Neuron (in vitro differentiated cells): Measurements from ENCODE around the gene NXPH4.

Experiments used
- H2AFZ ChIP-seq: one replicate; pipeline ENCODE4 v1.6.1; 2013; ENCODE audit warnings: low read depth, mild to moderate bottlenecking, inconsistent platforms, low read length, moderate library complexity
- H3K27me3 ChIP-seq: one replicate; pipeline ENCODE4 v1.6.1; 2013; ENCODE audit warnings: low read length; ENCODE audit not compliant: insufficient read depth
- H3K36me3 ChIP-seq: one replicate; pipeline ENCODE4 v1.6.1; 2013; ENCODE audit warnings: low read length; ENCODE audit not compliant: insufficient read depth
- H3K4me1 ChIP-seq: one replicate; pipeline ENCODE4 v1.6.1; 2013; ENCODE audit warnings: low read length; ENCODE audit not compliant: insufficient read depth
- H3K4me3 ChIP-seq: 2 replicates; pipeline ENCODE4 v1.5.1; 2013; ENCODE audit warnings: mild to moderate bottlenecking, low read length, moderate library complexity
- H3K9me3 ChIP-seq: one replicate; pipeline ENCODE4 v1.6.1; 2013; ENCODE audit warnings: low read length

The NXPH4 gene

DNA sequence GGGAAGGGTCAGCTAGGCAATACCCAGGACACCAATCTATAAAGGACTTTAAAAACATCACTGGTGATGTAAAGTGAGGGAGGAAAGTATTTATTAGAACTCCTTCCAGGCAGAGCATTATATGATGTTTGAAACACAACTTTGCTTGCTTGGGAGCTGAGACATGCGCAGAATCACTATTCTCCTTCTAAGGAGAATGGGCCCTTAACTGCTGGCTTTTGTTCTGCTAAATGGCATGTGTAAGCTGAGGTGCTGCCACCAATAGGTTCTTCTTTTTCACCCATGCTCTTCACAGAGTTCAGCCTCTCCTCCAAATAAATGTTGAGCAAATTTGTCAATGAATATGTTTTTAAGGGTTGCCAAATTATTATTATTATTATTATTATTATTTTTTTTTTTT is 30.4 kb downstream of the NXPH4 start:
- Histone ChIP-seq H3K4me3 (no peak overlapping the region), H3K36me3 (no peaks in the 10 kb centered on the region), H2AFZ (no peak overlapping the region), H3K4me1 (peaks cover 8% of the 10 kb centered on the region), H3K9me3 (no peaks in the 10 kb centered on the region), H3K27me3 (peaks cover 1% of the 10 kb centered on the region)

DNA sequence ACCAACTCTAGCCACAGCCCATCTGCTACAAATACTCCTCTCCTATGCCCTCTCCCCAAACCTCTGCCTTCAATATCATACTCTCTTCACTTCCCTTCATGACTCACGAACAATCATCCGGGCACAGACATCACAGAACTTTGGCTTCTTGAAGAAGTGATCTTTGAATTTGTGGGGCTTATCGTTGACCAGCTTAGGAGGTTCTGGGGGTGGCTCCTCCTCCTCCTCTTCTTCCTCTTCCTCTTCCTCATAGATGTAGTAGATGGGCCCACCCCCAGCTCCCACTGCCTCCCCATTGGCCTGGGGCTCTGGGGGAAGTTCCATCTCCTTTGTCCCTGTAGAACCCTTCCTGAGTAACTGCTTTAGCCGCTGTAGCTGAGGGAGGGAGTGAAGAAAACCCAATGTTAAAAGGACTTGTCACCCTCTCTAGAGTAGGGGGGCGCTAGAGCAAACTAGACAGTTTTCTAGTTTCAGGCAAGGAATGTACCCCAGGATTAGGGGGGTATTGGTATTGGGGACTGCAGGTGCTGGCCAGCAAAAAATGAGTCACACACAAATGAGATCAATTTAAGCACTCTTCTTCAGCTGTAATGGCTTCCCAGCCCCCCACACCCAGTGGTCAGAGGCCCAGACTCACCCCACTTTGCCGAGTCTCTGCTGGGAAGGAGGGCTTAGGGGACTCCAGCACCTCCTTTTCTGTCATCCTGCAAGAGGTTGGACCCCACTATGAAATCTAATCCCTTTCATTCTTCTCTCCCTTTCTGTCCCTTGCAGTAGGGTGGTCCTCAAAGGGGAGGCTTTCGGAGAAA is 32.5 kb downstream of the NXPH4 start:
- H3K4me3 ChIP-seq: no peak overlapping the region
- no peaks in the 10 kb centered on the region for H3K9me3 ChIP-seq

DNA sequence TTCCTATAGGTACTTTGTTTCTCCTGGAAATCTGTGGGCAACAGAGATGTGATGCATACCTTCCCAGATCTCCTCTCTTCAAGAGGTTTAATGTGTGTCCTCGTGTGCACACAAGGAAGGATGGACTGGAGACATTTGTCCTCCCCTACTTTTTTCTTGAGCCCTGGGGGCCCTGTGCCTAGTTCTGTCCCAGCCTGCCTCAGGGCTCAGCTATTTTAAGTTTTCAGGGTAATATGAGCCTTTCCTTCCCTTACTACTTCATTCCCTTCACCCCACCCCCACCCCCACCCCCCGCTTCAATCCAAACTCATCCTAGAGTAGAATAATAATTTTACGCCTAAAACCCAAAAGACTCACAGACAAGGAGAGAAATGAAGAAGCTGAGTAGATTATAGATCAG is 33.9 kb downstream of the NXPH4 start:
- Histone ChIP-seq H3K4me3 (no peak overlapping the region), H3K27me3 (no peaks in the 10 kb centered on the region), H3K9me3 (no peaks in the 10 kb centered on the region), H3K36me3 (peaks cover 14% of the 10 kb centered on the region), H3K4me1 (no peaks in the 10 kb centered on the region), H2AFZ (no peak overlapping the region)

More for the DNA sequence above, 32.5 kb downstream of the NXPH4 start:
- H3K36me3 ChIP-seq: no peaks in the 10 kb centered on the region
- H3K27me3 ChIP-seq: no peaks in the 10 kb centered on the region
- H2AFZ ChIP-seq: no peak overlapping the region
- H3K4me1 ChIP-seq: no peaks in the 10 kb centered on the region

DNA sequence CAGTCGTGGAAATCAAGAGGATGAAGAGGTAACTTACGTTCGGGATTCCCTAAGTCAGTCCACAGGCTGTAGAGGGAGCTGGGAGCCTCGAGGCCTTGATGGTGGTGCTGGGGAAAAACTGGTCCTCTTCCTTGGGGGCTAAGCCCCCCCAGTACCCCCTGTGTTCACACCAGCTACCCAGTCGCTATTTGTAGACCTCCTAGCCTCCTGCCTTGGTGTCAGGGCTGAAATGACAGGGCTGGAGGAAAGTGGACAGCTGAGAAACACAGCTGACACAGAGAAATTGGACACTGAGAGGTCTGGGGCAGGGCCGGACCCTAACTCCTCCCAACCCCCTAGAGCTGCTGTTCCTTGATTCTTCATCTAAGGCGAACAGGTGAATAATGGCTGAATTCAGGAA is 34.4 kb downstream of the NXPH4 start, which contains the start of gene STAC3:
Gene STAC3, minus strand, starts transcription at position 232 of the 400 bp plus-strand sequence. CDS start 1,551 bp downstream, outside the sequence.
- H3K9me3 ChIP-seq: no peaks in the 10 kb centered on the region
- no peaks in the 10 kb centered on the region for H3K4me1 ChIP-seq
- H2AFZ ChIP-seq: no peak within 1 kb of the TSS
- H3K36me3 ChIP-seq: peaks cover 18% of the 10 kb centered on the region
- no peaks in the 10 kb centered on the region for H3K27me3 ChIP-seq
- H3K4me3 ChIP-seq: no peak within 1 kb of the TSS

DNA sequence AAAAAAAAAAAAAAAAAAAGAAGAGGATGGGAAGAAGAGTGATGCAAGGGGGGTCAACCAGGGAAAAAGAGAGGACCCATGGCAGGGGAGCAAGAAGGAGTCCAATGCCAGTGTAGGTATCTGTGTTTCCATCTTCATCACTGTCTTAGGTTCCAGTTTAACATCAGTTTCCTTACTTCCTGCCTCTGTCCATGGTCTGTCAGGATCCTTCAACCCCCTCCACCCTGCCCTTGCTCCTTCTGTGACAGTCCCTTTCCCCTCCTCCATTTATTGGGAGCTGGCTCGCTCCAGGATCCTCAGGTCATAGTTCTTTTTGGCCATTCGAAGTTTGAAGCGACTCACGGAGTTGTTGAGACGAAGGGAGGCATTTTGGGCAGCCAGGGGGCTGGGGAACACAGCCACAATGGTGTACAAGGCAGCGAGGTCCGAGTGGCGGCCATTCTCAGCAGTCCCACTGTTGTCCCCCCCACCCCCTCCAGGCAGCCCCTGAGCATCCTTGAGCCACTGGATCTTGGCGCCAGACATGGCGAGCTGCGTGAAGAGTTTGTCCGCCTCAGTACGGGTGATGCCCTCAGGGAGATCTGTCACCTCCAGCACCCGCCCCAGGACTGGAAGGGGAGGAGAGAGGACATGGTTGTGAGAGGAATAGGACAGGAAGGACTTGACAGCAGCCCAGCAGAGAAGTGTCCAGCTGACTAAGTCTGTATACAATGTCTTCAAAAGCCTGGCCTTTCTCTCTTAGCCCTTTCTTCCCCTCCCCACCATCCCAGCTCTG is 38.1 kb downstream of the NXPH4 start:
- Histone ChIP-seq H2AFZ (no peak overlapping the region), H3K4me3 (no peak overlapping the region), H3K4me1 (no peaks in the 10 kb centered on the region), H3K27me3 (no peaks in the 10 kb centered on the region), H3K36me3 (peaks cover 47% of the 10 kb centered on the region), H3K9me3 (no peaks in the 10 kb centered on the region)

DNA sequence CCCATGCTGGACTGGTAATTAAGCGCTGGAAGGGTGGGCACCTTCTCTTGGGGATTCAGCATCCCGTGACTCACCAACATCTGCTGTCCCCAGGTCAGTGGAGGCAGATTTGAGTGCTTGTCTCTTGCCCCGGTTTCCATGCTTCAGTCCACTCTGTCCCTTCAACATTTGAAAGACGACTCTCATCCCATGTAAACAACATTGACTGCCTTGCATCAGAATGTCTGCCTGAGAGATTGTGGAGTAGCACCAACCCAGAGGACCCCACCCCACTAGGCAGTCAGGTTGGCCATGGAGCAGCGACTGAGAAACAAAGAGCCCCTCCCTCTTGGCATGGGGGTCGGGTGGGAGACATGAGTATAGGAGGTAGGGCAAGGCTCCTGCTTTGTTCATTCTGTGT is 39.3 kb downstream of the NXPH4 start:
- no peaks in the 10 kb centered on the region for H3K9me3 ChIP-seq
- no peak overlapping the region for H3K4me3 ChIP-seq
- peaks cover 2% of the 10 kb centered on the region for H3K4me1 ChIP-seq
- H2AFZ ChIP-seq: no peak overlapping the region
- H3K36me3 ChIP-seq: peaks cover 52% of the 10 kb centered on the region
- no peaks in the 10 kb centered on the region for H3K27me3 ChIP-seq

DNA sequence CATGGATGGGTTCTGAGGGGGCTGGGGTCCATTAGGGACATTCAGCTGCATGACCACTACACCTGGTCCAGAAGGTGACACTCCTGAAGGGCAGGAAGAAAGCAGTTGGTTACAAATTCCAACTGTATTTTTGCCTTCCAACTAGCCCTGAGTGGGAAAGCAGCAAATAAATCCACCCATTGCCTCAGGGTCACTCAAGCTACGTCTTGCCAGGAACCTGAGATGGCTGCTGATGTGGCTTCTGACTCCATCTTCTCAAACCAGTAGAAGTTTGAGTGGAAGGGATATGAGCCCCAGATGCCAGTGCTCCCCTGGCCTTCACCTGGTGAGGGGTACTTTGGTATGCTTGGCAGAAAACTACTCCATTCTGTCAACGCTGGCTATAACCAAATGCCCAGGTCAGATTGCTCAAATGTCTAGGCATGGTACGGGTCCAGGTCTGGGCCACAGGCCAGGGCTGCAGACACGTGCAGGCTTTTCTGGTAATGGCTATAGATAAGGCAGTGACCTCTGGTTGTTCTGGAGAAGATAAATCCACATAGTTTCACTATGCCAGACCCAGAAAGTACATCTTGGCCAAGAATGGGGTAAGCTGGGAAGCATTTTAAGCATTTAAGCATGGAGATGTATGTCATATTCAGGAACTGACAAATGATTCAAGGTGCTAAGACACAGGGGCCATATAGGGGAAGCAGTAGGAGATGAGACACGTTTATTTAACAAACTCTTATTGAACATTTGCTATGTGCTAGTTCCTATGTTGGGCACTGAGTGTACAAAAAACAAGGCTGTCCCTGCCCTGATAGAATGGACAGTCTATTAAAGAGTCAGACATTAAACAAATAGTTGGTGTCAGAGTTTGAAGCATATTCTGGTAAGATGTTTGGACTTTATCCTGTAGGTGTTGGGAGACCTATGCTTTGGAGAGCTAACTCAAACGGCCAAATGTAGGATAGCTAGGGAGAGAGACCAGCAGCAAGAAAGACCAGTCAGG is 42.7 kb downstream of the NXPH4 start:
- peaks cover 15% of the 10 kb centered on the region for H3K4me1 ChIP-seq
- no peaks in the 10 kb centered on the region for H3K9me3 ChIP-seq
- H2AFZ ChIP-seq: no peak overlapping the region
- H3K27me3 ChIP-seq: no peaks in the 10 kb centered on the region
- H3K4me3 ChIP-seq: no peak overlapping the region
- peaks cover 51% of the 10 kb centered on the region for H3K36me3 ChIP-seq

DNA sequence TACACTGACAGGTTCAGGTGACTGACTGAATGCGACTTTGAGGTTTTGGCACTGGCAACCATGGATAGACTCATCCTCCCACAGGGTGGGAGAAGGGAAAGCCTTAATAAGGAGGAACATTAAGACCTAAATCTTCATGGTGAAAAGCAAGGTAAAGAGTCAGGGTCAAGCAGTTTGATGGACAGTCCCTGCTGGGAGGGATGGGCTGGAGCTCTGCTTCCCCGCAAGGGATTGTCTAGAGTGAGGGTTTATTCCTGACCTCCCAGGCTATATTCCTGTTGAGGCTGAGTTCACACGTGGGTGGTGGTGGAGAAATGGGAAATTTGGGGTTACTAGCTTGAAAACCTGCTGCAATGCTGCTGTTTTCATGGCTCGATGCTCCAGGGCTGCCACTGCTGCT is 43.8 kb downstream of the NXPH4 start:
- no peak overlapping the region for H3K4me3 ChIP-seq
- peaks cover 43% of the 10 kb centered on the region for H3K36me3 ChIP-seq

DNA sequence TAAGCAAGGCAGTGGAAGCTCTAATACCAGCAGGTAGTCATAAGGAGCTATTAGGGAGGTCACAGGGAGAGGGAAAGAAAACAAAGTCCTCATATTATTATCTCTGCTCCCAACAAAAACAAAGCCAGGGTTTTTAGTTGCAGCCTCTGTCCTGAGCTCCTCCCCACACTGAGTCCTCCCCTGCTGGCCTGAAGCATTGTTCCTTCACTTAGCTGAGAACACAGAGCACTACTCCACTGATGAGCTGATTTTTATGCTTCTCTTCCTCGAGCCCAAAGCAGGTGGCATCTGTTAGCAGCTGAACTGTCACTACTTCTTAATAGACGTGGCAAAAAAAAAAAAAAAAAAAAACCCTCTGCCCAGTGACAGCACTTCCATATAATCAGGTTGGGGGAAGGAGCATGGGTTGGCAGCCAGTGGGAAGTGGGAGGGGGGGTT is 44.9 kb downstream of the NXPH4 start:
- Histone ChIP-seq H3K36me3 (peaks cover 37% of the 10 kb centered on the region), H3K27me3 (no peaks in the 10 kb centered on the region), H3K4me1 (peaks cover 15% of the 10 kb centered on the region), H3K4me3 (no peak overlapping the region), H2AFZ (no peak overlapping the region), H3K9me3 (no peaks in the 10 kb centered on the region)

More for the DNA sequence above, 43.8 kb downstream of the NXPH4 start:
- no peaks in the 10 kb centered on the region for H3K9me3 ChIP-seq
- no peaks in the 10 kb centered on the region for H3K27me3 ChIP-seq
- peaks cover 15% of the 10 kb centered on the region for H3K4me1 ChIP-seq
- H2AFZ ChIP-seq: no peak overlapping the region

DNA sequence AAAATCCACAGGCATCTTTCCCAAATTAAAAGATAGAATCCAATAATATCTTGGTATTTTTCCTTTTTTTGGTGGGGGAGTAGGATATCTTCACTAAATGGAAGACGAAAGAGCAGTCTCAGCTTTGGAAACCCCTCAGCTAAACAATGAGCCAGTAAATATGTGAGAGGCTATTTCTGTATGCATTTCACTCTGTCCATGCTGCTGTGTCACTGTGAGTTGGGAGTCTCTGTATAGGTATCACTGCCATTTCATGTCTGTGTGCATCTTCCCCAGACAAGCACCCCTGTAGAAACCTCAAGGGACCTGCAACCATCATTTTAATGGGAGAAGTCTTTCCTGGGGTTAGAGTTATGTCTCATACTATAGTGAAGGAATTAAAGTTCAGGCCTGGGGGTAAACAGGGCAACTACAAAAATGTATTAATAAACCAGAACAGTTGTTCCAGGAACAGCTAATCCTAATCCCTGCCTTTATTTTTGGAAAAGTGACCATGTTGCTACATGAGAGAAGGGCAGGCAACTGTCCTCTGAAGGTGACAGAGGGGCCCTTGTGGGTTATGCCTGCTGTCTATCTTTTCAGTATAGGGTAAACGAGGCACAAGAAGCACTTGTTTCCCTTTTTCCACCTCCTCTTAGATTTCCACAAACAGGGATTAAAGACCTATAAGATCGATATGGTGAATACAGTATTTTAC is 45.7 kb downstream of the NXPH4 start:
- no peak overlapping the region for H3K4me3 ChIP-seq

DNA sequence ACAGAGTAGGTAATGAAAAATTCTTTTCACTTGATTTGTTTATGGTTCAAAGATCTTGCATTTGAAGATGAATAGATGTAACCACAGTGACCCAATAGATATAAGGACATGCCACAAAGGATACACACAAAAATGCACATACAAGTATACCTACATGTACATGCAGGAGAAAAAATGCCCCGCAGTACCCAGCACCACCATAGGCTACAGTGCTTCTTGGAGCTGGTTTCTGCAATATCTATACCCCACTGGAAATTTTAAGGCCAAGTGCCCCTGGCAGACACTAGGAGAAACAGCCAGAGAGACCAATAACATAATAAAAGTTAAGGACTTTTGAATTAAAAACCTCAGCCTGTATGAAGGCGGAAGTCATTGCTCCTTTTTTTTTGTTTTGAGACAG is 46.5 kb downstream of the NXPH4 start:
- H2AFZ ChIP-seq: no peak overlapping the region
- no peaks in the 10 kb centered on the region for H3K9me3 ChIP-seq
- peaks cover 15% of the 10 kb centered on the region for H3K4me1 ChIP-seq
- no peaks in the 10 kb centered on the region for H3K27me3 ChIP-seq
- H3K4me3 ChIP-seq: no peak overlapping the region
- H3K36me3 ChIP-seq: peaks cover 38% of the 10 kb centered on the region

More for the DNA sequence above, 45.7 kb downstream of the NXPH4 start:
- H3K27me3 ChIP-seq: no peaks in the 10 kb centered on the region
- no peak overlapping the region for H2AFZ ChIP-seq
- H3K9me3 ChIP-seq: no peaks in the 10 kb centered on the region
- peaks cover 15% of the 10 kb centered on the region for H3K4me1 ChIP-seq
- H3K36me3 ChIP-seq: peaks cover 37% of the 10 kb centered on the region

DNA sequence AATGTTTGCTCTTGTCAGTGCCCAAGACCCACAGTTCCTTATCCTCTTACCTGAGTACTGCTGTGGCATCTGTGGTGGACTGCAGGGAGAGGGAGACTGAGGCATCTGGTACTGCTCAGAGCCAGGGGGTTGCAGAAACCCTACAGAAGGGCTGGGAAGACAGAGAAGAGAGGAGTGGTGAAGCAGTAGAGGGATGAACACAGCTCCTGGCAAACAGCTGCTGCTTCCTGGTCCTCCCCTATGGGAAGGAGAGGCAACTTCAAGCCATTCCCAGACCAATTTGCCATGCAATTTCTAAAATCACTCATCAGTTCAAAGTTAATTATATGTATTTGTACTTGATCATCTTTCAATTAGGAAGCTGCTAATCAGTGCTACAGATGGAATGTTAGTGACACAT is 50.1 kb downstream of the NXPH4 start:
- no peak overlapping the region for H3K4me3 ChIP-seq
- H3K36me3 ChIP-seq: peaks cover 47% of the 10 kb centered on the region
- no peaks in the 10 kb centered on the region for H3K9me3 ChIP-seq

More for the DNA sequence above, 50.1 kb downstream of the NXPH4 start:
- H2AFZ ChIP-seq: no peak overlapping the region
- H3K27me3 ChIP-seq: no peaks in the 10 kb centered on the region
- H3K4me1 ChIP-seq: peaks cover 7% of the 10 kb centered on the region
